Testis (tissue), 3 donors: Measurements from ENCODE around the gene HCLS1. TPM values are rescaled to one million over a fixed set of nuclear protein-coding genes. Genes with fewer than 3 reads are reported as not detected.

Source experiments
- DNase-seq: peaks from one replicate; pipeline ENCODE4 v3.0.0-alpha.2; 2019
- H3K27ac ChIP-seq, 2 donors: fragments of 200-600 bp; sonication (generic); one replicate each; pipeline ENCODE4 v1.5.1; 2019
- H3K27me3 ChIP-seq: fragments of 200-600 bp; sonication (generic); one replicate; pipeline ENCODE4 v1.5.1; 2019
- H3K36me3 ChIP-seq: fragments of 200-600 bp; sonication (generic); one replicate; pipeline ENCODE4 v1.5.1; 2017; ENCODE audit warnings: low read depth; ENCODE audit errors: missing control alignments
- H3K4me1 ChIP-seq: fragments of 200-600 bp; sonication (generic); one replicate; pipeline ENCODE4 v1.5.1; 2019
- H3K4me3 ChIP-seq, 2 donors: fragments of 200-600 bp; sonication (generic); one replicate each; pipeline ENCODE4 v1.5.1; 2017 to 2019
- H3K9me3 ChIP-seq: fragments of 200-600 bp; sonication (generic); one replicate; pipeline ENCODE4 v1.5.1; 2017
- CTCF ChIP-seq, 3 experiments: fragments of 450-650 bp in 2 of 3; fragments of 200-600 bp in 1 of 3; sonication (generic) in 1 of 3; IDR thresholded peaks; one replicate each; pipeline ENCODE4 v1.5.1; 2016 to 2019; ENCODE audit warnings: antibody characterized with exemption in 3 of 3, mild to moderate bottlenecking in 2 of 3, moderate library complexity in 1 of 3
- POLR2A ChIP-seq: fragments of 450-650 bp; IDR thresholded peaks from one replicate; pipeline ENCODE4 v1.6.1; 2017; ENCODE audit warnings: antibody characterized with exemption, mild to moderate bottlenecking, moderate library complexity
- WGBS, 2 donors: methylation state at CpG; one replicate each; pipeline ENCODE4 v1.1.5; 2018; 5-methylcytosine and 5-hydroxymethylcytosine counted together
- intact Hi-C: fragments of 100-400 bp; cut with DNase I; formaldehyde crosslinking; loops from one replicate; pipeline ENCODE4 v1.15.1; 2023; ENCODE audit warnings: low total_unique reads
- polyA plus RNA-seq: library from polyadenylated mRNA; stranded (reverse); fragments of 350-450 nt; fragmentation: Illumina TruSeq; extraction: RNeasy Lipid Tissue Mini Kit (QIAGEN cat#74804); gene quantifications from one replicate; pipeline ENCODE4 v1.2.3, GENCODE V29; 2014; ENCODE audit warnings: low read depth, low replicate concordance; ENCODE audit not compliant: insufficient read depth
- small RNA-seq, 2 donors: library from RNA; depleted of rRNA; stranded (forward); fragments of <200 nt; gene quantifications; one replicate each; pipeline ENCODE3, GENCODE V24; 2016
- total RNA-seq, 2 donors: library from RNA; depleted of rRNA; stranded (reverse); fragments of >200 nt; gene quantifications; one replicate each; pipeline ENCODE4 v1.2.3, GENCODE V29; 2016

HCLS1 gene
- total and polyA plus RNA-seq, 3 donors from 2014 or later = 8.7 to 17.3 (median 15.6) TPM

- Histone ChIP-seq H3K27ac (no peak overlapping the region), H3K4me1 (no peaks in the 10 kb centered on the region), H3K36me3 (no peaks in the 10 kb centered on the region), H3K4me3 (no peak overlapping the region), H3K9me3 (no peaks in the 10 kb centered on the region), H3K27me3 (no peaks in the 10 kb centered on the region)
- WGBS, 2 donors = 91 to 100% methylated on average over 1 of the region's 1 CpG
- no peak for DNase-seq
- intact Hi-C loops = no loop called here
- TF ChIP-seq POLR2A (no peak), CTCF (IDR thresholded peaks at IDR 0.05) (no peak)
Observed at GRCh38 chr3:121584418-121584817, 76.3 kb downstream of the HCLS1 start.

- no peaks in the 10 kb centered on the region for H3K27me3 ChIP-seq
- intact Hi-C loops = no loop called here
- H3K27ac ChIP-seq = no peak overlapping the region
- H3K4me1 ChIP-seq = no peaks in the 10 kb centered on the region
- no peaks in the 10 kb centered on the region for H3K9me3 ChIP-seq
- no peaks in the 10 kb centered on the region for H3K36me3 ChIP-seq
- no peak for DNase-seq
- H3K4me3 ChIP-seq = no peak overlapping the region
- no peak for TF ChIP-seq POLR2A
- no peak for TF ChIP-seq CTCF (IDR thresholded peaks at IDR 0.05)
- 67 to 69% methylated on average over 2 of the region's 2 CpGs for WGBS, 2 donors
Observed at GRCh38 chr3:121581691-121582090, 79.0 kb downstream of the HCLS1 start.

Small RNA genes within 50 kb of the gene (small RNA-seq; reads per million reads assigned to genes)
- gene RNU4-62P = 0 reads per million in 2 donors

Other genes starting within 250 kb of the HCLS1 start
- gene POLQ, start 114.9 kb downstream of the HCLS1 start, total RNA-seq = 10 to 100 TPM in 1 of 2 donors, 1 to 10 TPM in 1; 7.7 to 12.0 TPM
- gene POLQ, start 114.9 kb downstream of the HCLS1 start, polyA plus RNA-seq = 3.7 TPM
- under 1 TPM; 0.31 to 0.55 TPM for gene ARGFX, start 93.0 kb downstream of the HCLS1 start, total RNA-seq
- gene ARGFX, start 93.0 kb downstream of the HCLS1 start, polyA plus RNA-seq = not detected
- gene FBXO40, start 67.5 kb downstream of the HCLS1 start, total RNA-seq = under 1 TPM; 0.31 to 0.68 TPM
- 0.61 TPM for gene FBXO40, start 67.5 kb downstream of the HCLS1 start, polyA plus RNA-seq
- gene GOLGB1, start 88.8 kb upstream of the HCLS1 start, total RNA-seq = 10 to 100 TPM; 72.3 to 72.5 TPM
- 11.5 TPM for gene GOLGB1, start 88.8 kb upstream of the HCLS1 start, polyA plus RNA-seq
- gene IQCB1, start 174.2 kb upstream of the HCLS1 start, total RNA-seq = 10 to 100 TPM; 33.6 to 37.0 TPM
- gene IQCB1, start 174.2 kb upstream of the HCLS1 start, polyA plus RNA-seq = 39.3 TPM
- 1 to 10 TPM; 4.8 to 6.9 TPM for gene EAF2, start 174.3 kb upstream of the HCLS1 start, total RNA-seq
- gene EAF2, start 174.3 kb upstream of the HCLS1 start, polyA plus RNA-seq = 14.5 TPM
- 10 to 100 TPM; 13.8 to 21.8 TPM for gene SLC15A2, start 233.5 kb upstream of the HCLS1 start, total RNA-seq
- gene SLC15A2, start 233.5 kb upstream of the HCLS1 start, polyA plus RNA-seq = 11.8 TPM